IMR-90 (cell line): Measurements from ENCODE around the gene AUTS2. TPM values are rescaled to one million over a fixed set of nuclear protein-coding genes. Genes with fewer than 3 reads are reported as not detected.

Experiments used
- ATAC-seq: fragments of 200-7000 bp; cut with Tn5 transposase; 2 replicates; pipeline ENCODE4 v1.9.1; 2020; ENCODE audit warnings: low read depth, mild to moderate bottlenecking, moderate library complexity
- BruUV-seq: library from RNA; stranded (reverse); fragments of 400-500 nt; replicated peaks from 2 replicates; lab custom pipeline; 2021; lab: Mats Ljungman, UMichigan
- CTCF ChIA-PET: fragments of 300-600 bp; formaldehyde crosslinking; extraction: SDS; loops from one replicate; lab custom pipeline; 2021; ENCODE audit warnings: antibody characterized with exemption; lab: Yijun Ruan, JAX
- POLR2A ChIA-PET: fragments of 300-600 bp; sonication (Branson Sonifier 250); formaldehyde crosslinking; loops from one replicate; lab custom pipeline; 2022; ENCODE audit warnings: antibody characterized with exemption; ENCODE audit not compliant: unreplicated experiment; lab: Charles Lee
- DNase-seq: peaks from one replicate; pipeline ENCODE4 v3.0.0; 2013
- H2AFZ ChIP-seq: replicated peaks from 2 replicates; pipeline ENCODE3; 2013; ENCODE audit warnings: low read length, mild to moderate bottlenecking; ENCODE audit not compliant: poor library complexity
- H2AK5ac ChIP-seq: 2 replicates; pipeline ENCODE4 v1.6.1; 2013; ENCODE audit warnings: low read depth, low read length, inconsistent platforms
- H2AK9ac ChIP-seq: replicated peaks from 2 replicates; pipeline ENCODE3; 2013; ENCODE audit warnings: mild to moderate bottlenecking, low read depth, low read length, moderate library complexity; ENCODE audit not compliant: poor library complexity
- H2BK120ac ChIP-seq: 2 replicates; pipeline ENCODE4 v1.6.1; 2013; ENCODE audit warnings: low read depth, low read length, inconsistent platforms
- H2BK15ac ChIP-seq: 3 replicates; pipeline ENCODE4 v1.6.1; 2013; ENCODE audit warnings: low read depth, low read length, inconsistent platforms
- H2BK20ac ChIP-seq: 2 replicates; pipeline ENCODE4 v1.6.1; 2013; ENCODE audit warnings: low read depth, mild to moderate bottlenecking, inconsistent platforms, low read length, moderate library complexity
- H2BK5ac ChIP-seq: 2 replicates; pipeline ENCODE4 v1.6.1; 2013; ENCODE audit warnings: mild to moderate bottlenecking, low read depth, low read length, inconsistent platforms; ENCODE audit not compliant: poor library complexity, severe bottlenecking
- H3K14ac ChIP-seq: replicated peaks from 2 replicates; pipeline ENCODE4 v1.6.1; 2013; ENCODE audit warnings: low read depth, low read length, inconsistent platforms
- H3K18ac ChIP-seq: 2 replicates; pipeline ENCODE4 v1.6.1; 2013; ENCODE audit warnings: low read depth, low read length, control low read depth
- H3K23ac ChIP-seq: 2 replicates; pipeline ENCODE4 v1.6.1; 2013; ENCODE audit warnings: low read depth, low read length, inconsistent platforms
- H3K27ac ChIP-seq: 2 replicates; pipeline ENCODE4 v1.5.1; 2013; ENCODE audit warnings: mild to moderate bottlenecking, control low read depth, low read length; ENCODE audit not compliant: insufficient read depth
- H3K27me3 ChIP-seq: 2 replicates; pipeline ENCODE4 v1.6.1; 2013; ENCODE audit warnings: low read length; ENCODE audit not compliant: control insufficient read depth, insufficient read depth
- H3K36me3 ChIP-seq: 2 replicates; pipeline ENCODE4 v1.6.1; 2013; ENCODE audit warnings: low read length, mixed read lengths; ENCODE audit not compliant: control insufficient read depth, insufficient read depth
- H3K4ac ChIP-seq: 2 replicates; pipeline ENCODE4 v1.6.1; 2013; ENCODE audit warnings: low read depth, low read length, inconsistent platforms
- H3K4me1 ChIP-seq: 2 replicates; pipeline ENCODE4 v1.6.1; 2013; ENCODE audit warnings: low read length, mixed read lengths; ENCODE audit not compliant: control insufficient read depth, insufficient read depth
- H3K4me2 ChIP-seq: 2 replicates; pipeline ENCODE4 v1.6.1; 2013; ENCODE audit warnings: low read depth, mild to moderate bottlenecking, control low read depth, low read length, moderate library complexity
- H3K4me3 ChIP-seq: 2 replicates; pipeline ENCODE4 v1.5.1; 2013; ENCODE audit warnings: low read depth, mild to moderate bottlenecking, control low read depth, low read length, moderate library complexity; ENCODE audit not compliant: insufficient read depth
- H3K56ac ChIP-seq: 2 replicates; pipeline ENCODE4 v1.6.1; 2013; ENCODE audit warnings: low read length, inconsistent platforms; ENCODE audit not compliant: insufficient read depth; ENCODE audit errors: extremely low read depth
- H3K79me1 ChIP-seq, 2 experiments: 2 replicates each; pipeline ENCODE4 v1.6.1; 2013; ENCODE audit warnings: low read length in 2 of 2, inconsistent platforms in 1 of 2, low read depth in 1 of 2
- H3K9ac ChIP-seq: 2 replicates; pipeline ENCODE4 v1.6.1; 2013; ENCODE audit warnings: low read depth, low read length, control low read depth
- H3K9me1 ChIP-seq: 2 replicates; pipeline ENCODE4 v1.6.1; 2013; ENCODE audit warnings: low read length, inconsistent platforms; ENCODE audit not compliant: insufficient read depth
- H3K9me3 ChIP-seq: 2 replicates; pipeline ENCODE4 v1.6.1; 2013; ENCODE audit warnings: low read length; ENCODE audit not compliant: control insufficient read depth, insufficient read depth
- H4K20me1 ChIP-seq: 2 replicates; pipeline ENCODE4 v1.6.1; 2013; ENCODE audit warnings: low read length, inconsistent platforms; ENCODE audit not compliant: insufficient read depth
- H4K5ac ChIP-seq: 2 replicates; pipeline ENCODE4 v1.6.1; 2013; ENCODE audit warnings: mild to moderate bottlenecking, low read depth, low read length, control low read depth
- H4K8ac ChIP-seq, 2 experiments: 2 replicates each; pipeline ENCODE4 v1.6.1; 2013; ENCODE audit warnings: low read depth in 2 of 2, low read length in 2 of 2, control low read depth in 1 of 2, inconsistent platforms in 1 of 2
- H4K91ac ChIP-seq: 2 replicates; pipeline ENCODE4 v1.6.1; 2013; ENCODE audit warnings: low read depth, low read length, inconsistent platforms; ENCODE audit not compliant: insufficient read depth
- BHLHE40 ChIP-seq: fragments of 150-350 bp; IDR thresholded peaks from 2 replicates; pipeline ENCODE4 v1.6.1; 2016; ENCODE audit warnings: mild to moderate bottlenecking, low read depth, low read length
- CHD1 ChIP-seq: IDR thresholded peaks from 2 replicates; pipeline ENCODE4 v1.6.1; 2012; ENCODE audit warnings: low read depth, low read length, improper control_type of control experiment
- ELK1 ChIP-seq: fragments of 150-350 bp; IDR thresholded peaks from 2 replicates; pipeline ENCODE4 v1.6.1; 2016; ENCODE audit warnings: low read depth, mild to moderate bottlenecking, low read length, moderate library complexity, borderline replicate concordance
- POLR2A ChIP-seq: IDR thresholded peaks from 2 replicates; pipeline ENCODE4 v1.6.1; 2012; ENCODE audit warnings: mild to moderate bottlenecking, low read depth, low read length
- WGBS, 2 experiments: methylation state at CpG; one replicate each; pipeline versions ENCODE4 v1.1.5 to v1.1.7; 2013; ENCODE audit warnings: missing lambda C conversion rate in 2 of 2; ENCODE audit not compliant: insufficient read length in 1 of 2; ENCODE audit errors: extremely low coverage in 2 of 2; 5-methylcytosine and 5-hydroxymethylcytosine counted together
- dilution Hi-C: fragments of 300-500 bp; cut with HindIII; formaldehyde crosslinking; loops from one replicate; pipeline ENCODE4 v1.14.3; 2018; ENCODE audit warnings: low sequenced_read_pairs; ENCODE audit not compliant: unreplicated experiment
- in situ Hi-C: fragments of 300-500 bp; cut with MboI; formaldehyde crosslinking; loops from 3 replicates; pipeline ENCODE4 v1.14.3; 2019; ENCODE audit warnings: low sequenced_read_pairs, inconsistent platforms, mixed read lengths
- intact Hi-C: fragments of 100-400 bp; cut with micrococcal nuclease; formaldehyde crosslinking; loops from 2 replicates; pipeline ENCODE4 v1.10.0; 2022
- polyA plus RNA-seq, 3 experiments: library from polyadenylated mRNA; depleted of rRNA; stranded (reverse); fragments of >200 nt; gene quantifications; 2 replicates each; pipeline ENCODE4 v1.2.3, GENCODE V29; 2012; ENCODE audit warnings: low replicate concordance in 1 of 3
- total RNA-seq: library from RNA; depleted of rRNA; stranded (reverse); fragments of >200 nt; gene quantifications from 2 replicates; pipeline ENCODE4 v1.2.3, GENCODE V29; 2012

Gene AUTS2
- total and polyA plus RNA-seq, 2 of the 4 experiments (the other 2 are of a cell fraction) = 0.90 to 3.0 TPM

GRCh38 chr7:70346844-70347462 is 748.7 kb downstream of the AUTS2 start:
- no peaks in the 10 kb centered on the region for H3K36me3 ChIP-seq
- WGBS, 2 experiments = 60% methylated on average over 3 of the region's 5 CpGs; no CpG with 5 or more reads in 1 of the 2 experiments
- no peak overlapping the region for H2AK9ac ChIP-seq
- H2BK20ac ChIP-seq = no peak overlapping the region
- ATAC-seq (no peak), DNase-seq (no peak)
- no peaks in the 10 kb centered on the region for H3K4me1 ChIP-seq
- H4K91ac ChIP-seq = no peak overlapping the region
- H2BK15ac ChIP-seq = no peak overlapping the region
- H4K20me1 ChIP-seq = no peaks in the 10 kb centered on the region
- H2BK5ac ChIP-seq = no peak overlapping the region
- H3K79me1 ChIP-seq = no peaks in the 10 kb centered on the region
- no peak overlapping the region for H3K18ac ChIP-seq
- dilution Hi-C loops = no loop called here
- no peak overlapping the region for H3K4ac ChIP-seq
- H3K23ac ChIP-seq = no peak overlapping the region
- H3K4me3 ChIP-seq = no peak overlapping the region
- no peak overlapping the region for H4K8ac ChIP-seq
- CTCF ChIA-PET = no interaction called here
- no peak overlapping the region for H3K9ac ChIP-seq
- no peak overlapping the region for H2AK5ac ChIP-seq
- H2BK120ac ChIP-seq = no peak overlapping the region
- intact Hi-C loops = no loop called here
- no peak overlapping the region for H3K27ac ChIP-seq
- no peaks in the 10 kb centered on the region for H3K9me1 ChIP-seq
- BruUV-seq = no TSS peak
- in situ Hi-C loops = no loop called here
- no peaks in the 10 kb centered on the region for H3K27me3 ChIP-seq
- H3K14ac ChIP-seq = no peak overlapping the region
- no peak overlapping the region for H2AFZ ChIP-seq
- H4K5ac ChIP-seq = no peak overlapping the region
- POLR2A ChIA-PET = no interaction called here
- no peak overlapping the region for H3K56ac ChIP-seq
- H3K9me3 ChIP-seq = no peaks in the 10 kb centered on the region
- no peak overlapping the region for H3K4me2 ChIP-seq
- no peak for TF ChIP-seq BHLHE40
- TF ChIP-seq CHD1 = no peak
- no peak for TF ChIP-seq ELK1
- no peak for TF ChIP-seq POLR2A
